Measurements from ENCODE around the gene PGS1.

PGS1 gene

DNA sequence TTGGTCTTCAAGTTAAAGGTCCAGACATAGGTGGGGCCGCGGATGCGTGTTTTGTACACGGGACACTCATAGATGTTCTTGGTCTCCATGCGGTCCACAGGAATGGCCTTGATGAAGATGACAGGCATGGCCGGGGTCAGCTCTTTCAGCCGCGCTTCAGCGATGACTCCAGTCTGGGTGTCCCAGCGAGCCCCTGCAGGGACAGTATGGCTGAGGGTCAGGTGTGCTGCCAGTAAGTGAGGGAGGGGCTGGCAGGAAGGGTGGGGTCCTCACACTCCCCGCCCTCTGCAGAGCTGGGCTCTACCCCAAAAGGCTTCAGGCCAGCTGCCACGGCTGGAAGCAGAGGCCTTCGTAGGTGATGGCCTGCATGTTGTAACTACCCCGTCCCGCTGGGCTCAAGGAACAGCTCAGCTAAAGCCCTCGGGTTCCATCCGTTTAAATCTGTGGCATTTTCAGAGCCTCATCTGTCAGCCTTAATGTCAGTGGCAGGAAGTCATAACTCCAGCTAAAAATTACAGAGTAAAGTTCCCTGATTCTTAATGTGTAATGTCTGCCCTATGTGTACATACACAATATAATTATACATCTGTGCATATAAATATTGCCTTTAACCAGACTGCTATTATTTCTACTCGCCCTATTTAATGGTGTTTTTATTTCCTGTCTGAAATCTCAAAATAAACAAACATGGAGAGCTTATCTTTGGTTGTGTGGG, 45.7 kb downstream of the PGS1 start:
- Histone ChIP-seq H3K9me2 (replicated peaks; ENCODE audit: insufficient read depth, low read length) (no peaks in the 10 kb centered on the region), H3K4me3 (ENCODE audit: insufficient read depth, low read length, poor library complexity, severe bottlenecking) (no peak overlapping the region), H3F3A (ENCODE audit: insufficient read depth) (no peaks in the 10 kb centered on the region), H3K27me3 (ENCODE audit: low read length) (no peaks in the 10 kb centered on the region), H3K9ac (ENCODE audit: low read length) (no peak overlapping the region), H3K79me2 (ENCODE audit: insufficient read depth, low read length) (no peaks in the 10 kb centered on the region), H3K4me2 (ENCODE audit: low read depth, low read length, poor library complexity, severe bottlenecking) (no peak overlapping the region), H3K36me3 (ENCODE audit: low read length) (no peaks in the 10 kb centered on the region), H4K20me1 (ENCODE audit: low read depth, low read length) (no peaks in the 10 kb centered on the region), H2AFZ (ENCODE audit: low read depth, low read length, severe bottlenecking) (no peak overlapping the region), H3K27ac (ENCODE audit: low read depth, low read length) (no peak overlapping the region), H3K9me3 (ENCODE audit: insufficient read depth, low read length) (no peaks in the 10 kb centered on the region)
- TF ChIP-seq, protein P1, sequence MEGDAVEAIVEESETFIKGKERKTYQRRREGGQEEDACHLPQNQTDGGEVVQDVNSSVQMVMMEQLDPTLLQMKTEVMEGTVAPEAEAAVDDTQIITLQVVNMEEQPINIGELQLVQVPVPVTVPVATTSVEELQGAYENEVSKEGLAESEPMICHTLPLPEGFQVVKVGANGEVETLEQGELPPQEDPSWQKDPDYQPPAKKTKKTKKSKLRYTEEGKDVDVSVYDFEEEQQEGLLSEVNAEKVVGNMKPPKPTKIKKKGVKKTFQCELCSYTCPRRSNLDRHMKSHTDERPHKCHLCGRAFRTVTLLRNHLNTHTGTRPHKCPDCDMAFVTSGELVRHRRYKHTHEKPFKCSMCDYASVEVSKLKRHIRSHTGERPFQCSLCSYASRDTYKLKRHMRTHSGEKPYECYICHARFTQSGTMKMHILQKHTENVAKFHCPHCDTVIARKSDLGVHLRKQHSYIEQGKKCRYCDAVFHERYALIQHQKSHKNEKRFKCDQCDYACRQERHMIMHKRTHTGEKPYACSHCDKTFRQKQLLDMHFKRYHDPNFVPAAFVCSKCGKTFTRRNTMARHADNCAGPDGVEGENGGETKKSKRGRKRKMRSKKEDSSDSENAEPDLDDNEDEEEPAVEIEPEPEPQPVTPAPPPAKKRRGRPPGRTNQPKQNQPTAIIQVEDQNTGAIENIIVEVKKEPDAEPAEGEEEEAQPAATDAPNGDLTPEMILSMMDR (IDR thresholded peaks at IDR 0.05; ENCODE audit: insufficient read depth, low read length, poor library complexity, severe bottlenecking) = no peak
- TF ChIP-seq EZH2phosphoT487 (conservative IDR thresholded peaks at IDR 0.05; ENCODE audit: low read length) = no peak

DNA sequence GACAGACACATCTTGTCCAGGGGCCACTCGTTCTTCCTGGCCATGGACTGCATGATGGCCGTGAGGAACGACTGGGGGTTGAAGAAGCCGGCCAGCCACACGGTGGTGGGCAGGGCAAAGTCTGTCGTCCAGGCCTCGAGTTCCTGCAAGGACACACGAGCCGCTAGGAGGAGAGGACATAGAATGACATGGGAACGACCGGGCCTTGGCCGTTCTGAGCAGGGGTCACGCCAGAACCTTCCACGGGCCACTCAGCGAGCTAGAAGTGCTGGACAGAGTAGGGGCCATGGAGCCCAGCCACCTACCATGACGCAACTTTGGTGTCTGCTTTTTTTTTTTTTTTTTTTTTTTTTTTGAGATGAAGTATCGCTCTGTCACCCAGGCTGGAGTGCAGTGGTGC, 47.0 kb downstream of the PGS1 start:
- Histone ChIP-seq H3F3A (ENCODE audit: insufficient read depth) (no peaks in the 10 kb centered on the region), H3K27me3 (ENCODE audit: low read length) (no peaks in the 10 kb centered on the region), H3K9me2 (replicated peaks; ENCODE audit: insufficient read depth, low read length) (no peaks in the 10 kb centered on the region), H3K27ac (ENCODE audit: low read depth, low read length) (no peak overlapping the region), H3K9me3 (ENCODE audit: insufficient read depth, low read length) (no peaks in the 10 kb centered on the region), H3K4me2 (ENCODE audit: low read depth, low read length, poor library complexity, severe bottlenecking) (no peak overlapping the region), H3K9ac (ENCODE audit: low read length) (no peak overlapping the region), H3K36me3 (ENCODE audit: low read length) (no peaks in the 10 kb centered on the region), H4K20me1 (ENCODE audit: low read depth, low read length) (no peaks in the 10 kb centered on the region), H3K79me2 (ENCODE audit: insufficient read depth, low read length) (no peaks in the 10 kb centered on the region), H3K4me3 (ENCODE audit: insufficient read depth, low read length, poor library complexity, severe bottlenecking) (no peak overlapping the region), H2AFZ (ENCODE audit: low read depth, low read length, severe bottlenecking) (no peak overlapping the region)
- TF ChIP-seq, protein P1 (IDR thresholded peaks at IDR 0.05; ENCODE audit: insufficient read depth, low read length, poor library complexity, severe bottlenecking) = no peak
- TF ChIP-seq EZH2phosphoT487 (conservative IDR thresholded peaks at IDR 0.05; ENCODE audit: low read length) = no peak

DNA sequence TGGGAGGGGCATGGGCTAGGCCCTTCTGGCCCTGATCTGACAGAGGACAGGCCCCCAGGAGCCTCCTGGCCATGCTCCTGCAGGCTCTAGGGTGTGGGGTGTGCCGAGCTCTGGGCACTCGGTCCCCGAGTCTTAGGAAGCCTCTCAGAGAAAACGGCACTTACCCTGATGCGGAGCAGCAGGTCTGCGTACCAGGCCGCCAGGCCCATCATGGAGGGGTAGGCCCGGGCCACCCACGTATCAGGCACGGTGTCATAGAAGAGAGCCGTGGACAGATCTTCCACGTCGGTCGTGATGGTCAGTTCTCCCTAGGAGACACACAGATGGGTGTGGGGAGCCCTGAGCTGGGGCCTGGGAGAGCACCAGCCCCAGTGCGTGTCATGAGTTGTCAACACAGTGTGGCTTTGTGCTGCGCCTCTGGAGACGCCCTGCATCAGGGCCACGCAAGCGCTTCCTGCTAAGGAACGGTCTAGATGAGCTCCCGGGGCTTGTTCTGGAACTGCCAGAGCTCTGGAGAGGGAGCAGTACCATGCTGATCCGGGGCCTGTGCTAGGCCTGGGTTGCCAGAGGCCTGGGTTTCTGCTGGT, 47.9 kb downstream of the PGS1 start:
- H3K27me3 ChIP-seq (ENCODE audit: low read length) = no peaks in the 10 kb centered on the region
- no peaks in the 10 kb centered on the region for H3K9me3 ChIP-seq (ENCODE audit: insufficient read depth, low read length)
- H3K27ac ChIP-seq (ENCODE audit: low read depth, low read length) = no peak overlapping the region
- no peak overlapping the region for H3K4me3 ChIP-seq (ENCODE audit: insufficient read depth, low read length, poor library complexity, severe bottlenecking)
- H4K20me1 ChIP-seq (ENCODE audit: low read depth, low read length) = no peaks in the 10 kb centered on the region
- H3K36me3 ChIP-seq (ENCODE audit: low read length) = no peaks in the 10 kb centered on the region
- H3F3A ChIP-seq (ENCODE audit: insufficient read depth) = no peaks in the 10 kb centered on the region
- no peak overlapping the region for H2AFZ ChIP-seq (ENCODE audit: low read depth, low read length, severe bottlenecking)
- no peak overlapping the region for H3K4me2 ChIP-seq (ENCODE audit: low read depth, low read length, poor library complexity, severe bottlenecking)
- H3K79me2 ChIP-seq (ENCODE audit: insufficient read depth, low read length) = no peaks in the 10 kb centered on the region
- no peaks in the 10 kb centered on the region for H3K9me2 ChIP-seq (replicated peaks; ENCODE audit: insufficient read depth, low read length)
- no peak overlapping the region for H3K9ac ChIP-seq (ENCODE audit: low read length)
- no peak for TF ChIP-seq EZH2phosphoT487 (conservative IDR thresholded peaks at IDR 0.05; ENCODE audit: low read length)
- TF ChIP-seq, protein P1 (IDR thresholded peaks at IDR 0.05; ENCODE audit: insufficient read depth, low read length, poor library complexity, severe bottlenecking) = no peak
